CD14-positive monocyte (primary cell): ENCODE results near the gene NELL1. TPM values are rescaled to one million over a fixed set of nuclear protein-coding genes. Genes with fewer than 3 reads are reported as not detected.

Source experiments
- DNase-seq, 3 donors: peaks; one replicate each; pipeline ENCODE4 v3.0.0-alpha.2; 2011 to 2022
- H2AFZ ChIP-seq: 2 replicates; pipeline ENCODE4 v1.6.0; 2012; ENCODE audit warnings: mild to moderate bottlenecking, low read depth, low read length, inconsistent platforms; ENCODE audit not compliant: insufficient read depth, poor library complexity, severe bottlenecking
- H3K27ac ChIP-seq, 2 donors: 1 replicate in 1 of 2; 2 replicates in 1 of 2; pipeline ENCODE4 v1.5.1; 2012 to 2013; ENCODE audit warnings: low read length in 2 of 2, control low read depth in 1 of 2, inconsistent platforms in 1 of 2, low read depth in 1 of 2, mild to moderate bottlenecking in 1 of 2
- H3K27me3 ChIP-seq, 2 donors: one replicate each; pipeline versions ENCODE4 v1.6.0 to v1.6.1; 2011 to 2013; ENCODE audit warnings: low read length in 2 of 2; ENCODE audit not compliant: control insufficient read depth in 2 of 2, insufficient read depth in 2 of 2
- H3K36me3 ChIP-seq, 2 donors: replicated peaks in 1 of 2; 1 replicate in 1 of 2; 2 replicates in 1 of 2; pipeline versions ENCODE4 v1.5.1 to v1.6.1; 2012 to 2013; ENCODE audit warnings: low read length in 2 of 2, control low read depth in 1 of 2, inconsistent platforms in 1 of 2, mild to moderate bottlenecking in 1 of 2; ENCODE audit not compliant: insufficient read depth in 2 of 2, control insufficient read depth in 1 of 2
- H3K4me1 ChIP-seq, 2 donors: 1 replicate in 1 of 2; 2 replicates in 1 of 2; pipeline versions ENCODE4 v1.5.1 to v1.6.1; 2012 to 2013; ENCODE audit warnings: low read length in 2 of 2, control low read depth in 1 of 2, inconsistent platforms in 1 of 2, mild to moderate bottlenecking in 1 of 2, moderate library complexity in 1 of 2; ENCODE audit not compliant: insufficient read depth in 2 of 2, control insufficient read depth in 1 of 2
- H3K4me2 ChIP-seq: replicated peaks from 2 replicates; pipeline ENCODE3; 2012; ENCODE audit warnings: low read length, moderate library complexity, mild to moderate bottlenecking; ENCODE audit not compliant: poor library complexity, severe bottlenecking; ENCODE audit errors: extremely low read depth
- H3K4me3 ChIP-seq, 3 experiments: fragments of 200-600 bp in 1 of 3; sonication (generic) in 1 of 3; replicated peaks in 1 of 3; 1 replicate in 2 of 3; 2 replicates in 1 of 3; pipeline ENCODE4 v1.5.1; 2011 to 2013; ENCODE audit warnings: low read length in 3 of 3, mild to moderate bottlenecking in 3 of 3, control low read depth in 2 of 3, low read depth in 2 of 3, inconsistent platforms in 1 of 3, moderate library complexity in 1 of 3
- H3K79me2 ChIP-seq: 2 replicates; pipeline ENCODE4 v1.6.0; 2012; ENCODE audit warnings: mild to moderate bottlenecking, control low read depth, inconsistent platforms, low read length, moderate library complexity; ENCODE audit not compliant: insufficient read depth
- H3K9ac ChIP-seq: 2 replicates; pipeline ENCODE4 v1.6.0; 2017; ENCODE audit warnings: low read length, mild to moderate bottlenecking; ENCODE audit not compliant: insufficient read depth, poor library complexity, severe bottlenecking
- H3K9me3 ChIP-seq, 2 donors: replicated peaks in 1 of 2; 1 replicate in 1 of 2; 2 replicates in 1 of 2; pipeline versions ENCODE4 v1.5.1 to v1.6.1; 2012 to 2013; ENCODE audit warnings: low read length in 2 of 2, control low read depth in 1 of 2; ENCODE audit not compliant: control insufficient read depth in 1 of 2, insufficient read depth in 1 of 2
- H4K20me1 ChIP-seq: 2 replicates; pipeline ENCODE4 v1.6.0; 2012; ENCODE audit warnings: mild to moderate bottlenecking, low read length, control low read depth, moderate library complexity; ENCODE audit not compliant: insufficient read depth
- H3K27ac Mint-ChIP-seq, 7 donors: one replicate each; pipeline ENCODE4 v1.8.0; 2020; ENCODE audit warnings: mild to moderate bottlenecking in 7 of 7, mixed read lengths in 7 of 7, moderate library complexity in 6 of 7, inconsistent platforms in 2 of 7
- H3K27me3 Mint-ChIP-seq, 3 donors: one replicate each; pipeline ENCODE4 v1.8.0; 2021 to 2022; ENCODE audit warnings: low read depth in 3 of 3, mild to moderate bottlenecking in 3 of 3, mixed read lengths in 3 of 3, moderate library complexity in 3 of 3, inconsistent platforms in 1 of 3
- H3K36me3 Mint-ChIP-seq, 2 donors: one replicate each; pipeline ENCODE4 v1.8.0; 2020; ENCODE audit warnings: mixed read lengths in 2 of 2, inconsistent platforms in 1 of 2, mild to moderate bottlenecking in 1 of 2
- H3K4me1 Mint-ChIP-seq: one replicate; pipeline ENCODE4 v1.8.0; 2020; ENCODE audit warnings: mild to moderate bottlenecking, mixed read lengths
- H3K4me3 Mint-ChIP-seq, 2 donors: one replicate each; pipeline ENCODE4 v1.8.0; 2020; ENCODE audit warnings: mild to moderate bottlenecking in 2 of 2, mixed read lengths in 2 of 2, moderate library complexity in 1 of 2
- H3K9me3 Mint-ChIP-seq, 7 donors: one replicate each; pipeline ENCODE4 v1.8.0; 2020 to 2022; ENCODE audit warnings: mixed read lengths in 7 of 7, mild to moderate bottlenecking in 6 of 7, moderate library complexity in 6 of 7, inconsistent platforms in 2 of 7
- WGBS: methylation state at CpG from one replicate; pipeline ENCODE4 v1.1.5; 2013; ENCODE audit warnings: missing lambda C conversion rate; ENCODE audit not compliant: insufficient coverage; 5-methylcytosine and 5-hydroxymethylcytosine counted together
- intact Hi-C, 2 donors: fragments of 100-400 bp; cut with micrococcal nuclease; formaldehyde crosslinking; loops; one replicate each; pipeline versions ENCODE4 v1.15.0 to v1.15.1; 2023
- polyA plus RNA-seq, 3 donors: library from polyadenylated mRNA; depleted of rRNA in 1 of 3; unstranded in 2 of 3; stranded (reverse) in 1 of 3; fragments of 300-500 nt in 2 of 3; fragments of >200 nt in 1 of 3; fragmentation: Illumina TruSeq in 2 of 3; gene quantifications; 1 replicate in 2 of 3; 2 replicates in 1 of 3; pipeline ENCODE4 v1.2.3, GENCODE V29; 2012 to 2021
- TF ChIP-seq, protein P1 (sequence below): fragments of 200-600 bp; IDR thresholded peaks from one replicate; pipeline ENCODE4 v1.8.0; 2022; ENCODE audit warnings: antibody characterized with exemption, mild to moderate bottlenecking

Gene NELL1
- polyA plus RNA-seq, 3 donors: not detected

DNA sequence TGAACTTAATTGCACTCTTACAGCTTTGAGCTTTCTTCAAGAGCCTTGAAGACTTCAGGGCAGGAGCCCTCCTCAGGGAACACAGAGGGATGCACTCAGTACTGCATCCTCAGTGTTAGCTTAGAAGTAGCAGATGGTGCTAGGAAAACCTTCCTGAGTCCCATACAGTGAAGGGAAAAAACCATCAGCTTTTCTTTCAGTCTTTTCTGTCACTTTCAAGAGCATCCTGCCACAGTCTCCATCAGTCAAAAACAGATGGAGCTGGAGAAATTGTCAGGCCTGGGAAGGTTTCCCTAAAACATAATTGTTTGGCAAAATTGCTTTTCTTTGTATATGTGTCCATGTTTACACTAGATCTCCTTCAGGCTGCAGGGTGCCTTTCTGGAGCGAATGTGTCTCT is 384.1 kb downstream of the NELL1 start:
- Histone ChIP-seq H3K9ac (no peak overlapping the region), H4K20me1 (no peaks in the 10 kb centered on the region), H3K79me2 (no peaks in the 10 kb centered on the region), H3K36me3 (no peaks in the 10 kb centered on the region), H3K27me3 (no peaks in the 10 kb centered on the region), H3K9me3 (no peaks in the 10 kb centered on the region), H3K4me1 (no peaks in the 10 kb centered on the region), H2AFZ (no peak overlapping the region), H3K4me3 (no peak overlapping the region), H3K27ac (no peak overlapping the region), H3K4me2 (no peak overlapping the region)
- peaks cover 0 to 6% (median 2%) of the 10 kb centered on the region in 7 donors for H3K9me3 Mint-ChIP-seq
- TF ChIP-seq, protein P1, sequence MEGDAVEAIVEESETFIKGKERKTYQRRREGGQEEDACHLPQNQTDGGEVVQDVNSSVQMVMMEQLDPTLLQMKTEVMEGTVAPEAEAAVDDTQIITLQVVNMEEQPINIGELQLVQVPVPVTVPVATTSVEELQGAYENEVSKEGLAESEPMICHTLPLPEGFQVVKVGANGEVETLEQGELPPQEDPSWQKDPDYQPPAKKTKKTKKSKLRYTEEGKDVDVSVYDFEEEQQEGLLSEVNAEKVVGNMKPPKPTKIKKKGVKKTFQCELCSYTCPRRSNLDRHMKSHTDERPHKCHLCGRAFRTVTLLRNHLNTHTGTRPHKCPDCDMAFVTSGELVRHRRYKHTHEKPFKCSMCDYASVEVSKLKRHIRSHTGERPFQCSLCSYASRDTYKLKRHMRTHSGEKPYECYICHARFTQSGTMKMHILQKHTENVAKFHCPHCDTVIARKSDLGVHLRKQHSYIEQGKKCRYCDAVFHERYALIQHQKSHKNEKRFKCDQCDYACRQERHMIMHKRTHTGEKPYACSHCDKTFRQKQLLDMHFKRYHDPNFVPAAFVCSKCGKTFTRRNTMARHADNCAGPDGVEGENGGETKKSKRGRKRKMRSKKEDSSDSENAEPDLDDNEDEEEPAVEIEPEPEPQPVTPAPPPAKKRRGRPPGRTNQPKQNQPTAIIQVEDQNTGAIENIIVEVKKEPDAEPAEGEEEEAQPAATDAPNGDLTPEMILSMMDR: no peak
- H3K4me3 Mint-ChIP-seq: no peak overlapping the region
- WGBS: no CpG with 5 or more reads among the region's 1 CpG
- peaks cover 0 to 6% (median 0%) of the 10 kb centered on the region in 3 donors for H3K27me3 Mint-ChIP-seq
- no peaks in the 10 kb centered on the region for H3K4me1 Mint-ChIP-seq
- intact Hi-C loops: no loop called here
- H3K27ac Mint-ChIP-seq: no peak overlapping the region
- no peaks in the 10 kb centered on the region for H3K36me3 Mint-ChIP-seq
- DNase-seq: no peak

DNA sequence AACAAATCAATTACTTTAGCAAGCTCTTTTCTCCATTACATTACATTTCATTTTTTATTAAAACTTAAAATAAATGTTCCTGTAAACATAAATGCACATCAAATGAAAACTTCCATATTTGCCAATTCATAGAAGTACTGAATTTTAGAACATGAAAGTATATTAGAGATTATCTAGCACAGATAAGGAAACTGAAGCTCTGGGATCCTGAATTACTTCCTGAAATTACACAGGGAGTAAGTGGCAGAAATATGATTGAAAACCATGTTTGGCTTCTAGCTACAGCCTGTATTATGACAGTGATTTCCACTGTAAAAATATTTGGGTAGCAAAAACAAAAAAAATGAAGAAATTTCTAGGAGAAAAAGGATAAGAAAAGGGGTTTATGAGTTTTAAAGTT is 387.3 kb downstream of the NELL1 start:
- no peaks in the 10 kb centered on the region for H3K4me1 ChIP-seq
- no peaks in the 10 kb centered on the region for H3K27me3 ChIP-seq
- TF ChIP-seq, protein P1: no peak
- H2AFZ ChIP-seq: no peak overlapping the region
- H3K9ac ChIP-seq: no peak overlapping the region
- Mint-ChIP-seq H3K27me3 (peaks cover 0 to 6% (median 0%) of the 10 kb centered on the region in 3 donors), H3K36me3 (no peaks in the 10 kb centered on the region), H3K27ac (no peak overlapping the region), H3K4me1 (no peaks in the 10 kb centered on the region), H3K9me3 (peaks cover 0 to 6% (median 0%) of the 10 kb centered on the region in 7 donors), H3K4me3 (no peak overlapping the region)
- H3K4me3 ChIP-seq: no peak overlapping the region
- H3K27ac ChIP-seq: no peak overlapping the region
- DNase-seq: no peak
- intact Hi-C loops: no loop called here
- H4K20me1 ChIP-seq: no peaks in the 10 kb centered on the region
- no peaks in the 10 kb centered on the region for H3K9me3 ChIP-seq
- no peaks in the 10 kb centered on the region for H3K36me3 ChIP-seq
- no peak overlapping the region for H3K4me2 ChIP-seq
- H3K79me2 ChIP-seq: no peaks in the 10 kb centered on the region
